Measurements from ENCODE around the gene PRPF19. TPM values are rescaled to one million over a fixed set of nuclear protein-coding genes. Genes with fewer than 3 reads are reported as not detected.

Gene PRPF19
- total and polyA plus RNA-seq, 2 of the 8 experiments (the other 6 are each of a cell fraction or from before 2014, with no cell fraction given): 107 to 141 TPM

DNA sequence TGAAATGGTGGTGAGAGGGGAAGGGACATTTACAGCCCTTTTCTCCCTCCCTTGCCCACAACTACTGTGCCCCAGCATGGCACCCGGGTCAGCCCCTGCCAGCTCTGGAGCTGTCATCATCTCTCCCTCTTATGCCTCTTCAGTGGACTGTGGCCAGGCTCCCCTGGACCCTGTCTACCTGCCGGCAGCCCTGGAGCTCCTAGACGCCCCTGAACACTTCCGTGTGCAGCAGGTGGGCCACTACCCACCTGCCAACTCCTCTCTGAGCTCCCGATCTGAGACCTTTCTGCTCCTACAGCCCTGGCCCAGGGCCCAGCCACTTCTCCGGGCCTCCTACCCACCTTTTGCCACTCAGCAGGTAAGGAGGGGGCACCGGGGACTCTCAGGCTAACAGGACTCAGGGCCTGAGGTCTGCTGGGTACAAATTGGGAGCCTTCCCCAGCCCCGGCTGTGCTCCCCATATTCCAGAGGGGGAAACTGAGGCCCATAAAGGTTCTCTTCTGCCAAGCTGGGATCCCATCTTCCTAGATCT, 20.7 kb upstream of the PRPF19 start:
- no peak overlapping the region for H3K9ac ChIP-seq (replicated peaks in 1 of 4; ENCODE audit: extremely low read depth in 1 of 4, low read depth in 3 of 4, low read length in 3 of 4)
- H4K5ac ChIP-seq (ENCODE audit: insufficient read length, low read depth, low read length): no peak overlapping the region
- H3K4ac ChIP-seq (replicated peaks; ENCODE audit: insufficient read length, low read depth, low read length): no peak overlapping the region
- peaks cover 9 to 10% of the 10 kb centered on the region in 2 experiments for H4K20me1 ChIP-seq (replicated peaks in 1 of 2; ENCODE audit: control insufficient read depth in 1 of 2, insufficient read depth in 2 of 2, low read length in 2 of 2)
- CTCF ChIA-PET (ENCODE audit: partially characterized antibody): interaction anchor here (0.6 to 1.9 kb wide), 4 partner anchors 8 to 96 kb away, joined by 3 to 9 read pairs (median 4); no protein-coding TSS in a partner anchor
- H3K79me2 ChIP-seq (ENCODE audit: control insufficient read depth in 1 of 2, insufficient read depth in 2 of 2, low read length in 2 of 2): no peaks in the 10 kb centered on the region
- 87% methylated on average over 8 of the region's 8 CpGs; no CpG with 5 or more reads in 1 of the 2 experiments for WGBS, 2 experiments (ENCODE audit: extremely low coverage in 1 of 2, insufficient coverage in 1 of 2, insufficient read length in 1 of 2, insufficient replicate concordance in 2 of 2, low coverage in 1 of 2, low lambda C conversion rate in 2 of 2, missing lambda C conversion rate in 1 of 2)
- H3K9me3 ChIP-seq (ENCODE audit: insufficient read depth in 2 of 2, low read depth in 1 of 2, low read length in 1 of 2): no peaks in the 10 kb centered on the region
- POLR2A ChIA-PET (ENCODE audit: partially characterized antibody): interaction anchor here (1.2 to 5.7 kb wide), 3 partner anchors 9 to 24 kb away, joined by 4 to 26 read pairs (median 6); partner anchors contain the start of gene TMEM109
- peaks cover 11% of the 10 kb centered on the region; the same call in 1 of the 2 replicates for H3K23me2 ChIP-seq (ENCODE audit: low read depth, low read length)
- no peak overlapping the region for H2BK5ac ChIP-seq (ENCODE audit: low read depth, low read length)
- H2BK120ac ChIP-seq (replicated peaks; ENCODE audit: low read depth, low read length): no peak overlapping the region
- no peak overlapping the region for H2BK12ac ChIP-seq (ENCODE audit: low read depth, low read length)
- H3K23ac ChIP-seq (ENCODE audit: insufficient read length): no peak overlapping the region
- H3K79me1 ChIP-seq (ENCODE audit: low read depth, low read length): peaks cover 11% of the 10 kb centered on the region
- FAIRE-seq (no peak), DNase-seq (ENCODE audit: low read depth in 1 of 2, low spot score in 2 of 2) (no peak)
- TF ChIP-seq SRF (IDR thresholded peaks at IDR 0.05; ENCODE audit: low read depth, low read length) (no peak), CBX5 (IDR thresholded peaks at IDR 0.05; ENCODE audit: low read depth, low read length) (no peak), CREB1 (IDR thresholded peaks at IDR 0.05) (no peak), MAFK (IDR thresholded peaks at IDR 0.05; ENCODE audit: low read depth, low read length) (no peak)
- TF ChIP-seq, protein P1, sequence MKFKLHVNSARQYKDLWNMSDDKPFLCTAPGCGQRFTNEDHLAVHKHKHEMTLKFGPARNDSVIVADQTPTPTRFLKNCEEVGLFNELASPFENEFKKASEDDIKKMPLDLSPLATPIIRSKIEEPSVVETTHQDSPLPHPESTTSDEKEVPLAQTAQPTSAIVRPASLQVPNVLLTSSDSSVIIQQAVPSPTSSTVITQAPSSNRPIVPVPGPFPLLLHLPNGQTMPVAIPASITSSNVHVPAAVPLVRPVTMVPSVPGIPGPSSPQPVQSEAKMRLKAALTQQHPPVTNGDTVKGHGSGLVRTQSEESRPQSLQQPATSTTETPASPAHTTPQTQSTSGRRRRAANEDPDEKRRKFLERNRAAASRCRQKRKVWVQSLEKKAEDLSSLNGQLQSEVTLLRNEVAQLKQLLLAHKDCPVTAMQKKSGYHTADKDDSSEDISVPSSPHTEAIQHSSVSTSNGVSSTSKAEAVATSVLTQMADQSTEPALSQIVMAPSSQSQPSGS (IDR thresholded peaks at IDR 0.05; ENCODE audit: low read length): no peak
- no peak overlapping the region for H2BK20ac ChIP-seq (ENCODE audit: low read length)
- H2AK5ac ChIP-seq (ENCODE audit: low read depth, low read length): no peak overlapping the region
- H3K27me3 ChIP-seq (replicated peaks in 1 of 4; ENCODE audit: control insufficient read depth in 3 of 4, extremely low read depth in 1 of 4, insufficient read depth in 3 of 4, low read length in 3 of 4): peaks cover 0 to 3% (median 0%) of the 10 kb centered on the region in 4 experiments; a peak in 1 of 7 replicates
- H3K18ac ChIP-seq (ENCODE audit: extremely low read depth, low read length): no peak overlapping the region
- no peak overlapping the region for H2BK15ac ChIP-seq (ENCODE audit: low read length)
- H3K36me3 ChIP-seq (ENCODE audit: control insufficient read depth in 2 of 4, insufficient read depth in 4 of 4, low read length in 3 of 4): peaks cover 10 to 43% (median 23%) of the 10 kb centered on the region in 4 experiments; a peak in 7 of 8 replicates
- H3K14ac ChIP-seq (ENCODE audit: insufficient read length): no peak overlapping the region
- no peak overlapping the region for H3K4me2 ChIP-seq (ENCODE audit: insufficient read depth in 1 of 2, low read depth in 2 of 2, low read length in 2 of 2)
- no peak overlapping the region for H3K56ac ChIP-seq (replicated peaks; ENCODE audit: insufficient read length, low read depth, low read length)
- no peak overlapping the region for H2AFZ ChIP-seq (ENCODE audit: low read length)
- peaks cover 5 to 14% (median 5%) of the 10 kb centered on the region in 4 experiments; a peak in 6 of 7 replicates for H3K4me1 ChIP-seq (replicated peaks in 1 of 4; ENCODE audit: control insufficient read depth in 3 of 4, insufficient read depth in 4 of 4, low read length in 3 of 4)
- no peak overlapping the region for H4K91ac ChIP-seq (replicated peaks; ENCODE audit: insufficient read length, low read length)
- peak overlapping the region; percentile 38; the same call in 1 of the 2 replicates for H4K8ac ChIP-seq (ENCODE audit: extremely low read depth, insufficient read depth, low read length)
- H3K27ac ChIP-seq (ENCODE audit: low read depth, low read length): no peak overlapping the region
- H3K4me3 ChIP-seq (ENCODE audit: extremely low read depth in 1 of 4, insufficient read depth in 2 of 4, low read depth in 3 of 4, low read length in 4 of 4): no peak overlapping the region
